Activated effector memory CD4-positive, alpha-beta T cell treated with anti-CD3 and anti-CD28 coated beads, Interleukin-2, amount 50 U/mL, for 16 hours (primary cell): ENCODE results near the gene FBXL12.
"Not testable (repeated sequence)": the region's sequence is repeated elsewhere in the genome, so short reads cannot be mapped to it uniquely, and the experiment has no call there.

ENCODE experiments used
- DNase-seq: peaks from one replicate; pipeline ENCODE4 v3.0.0-alpha.2; 2020

The FBXL12 gene, protein sequence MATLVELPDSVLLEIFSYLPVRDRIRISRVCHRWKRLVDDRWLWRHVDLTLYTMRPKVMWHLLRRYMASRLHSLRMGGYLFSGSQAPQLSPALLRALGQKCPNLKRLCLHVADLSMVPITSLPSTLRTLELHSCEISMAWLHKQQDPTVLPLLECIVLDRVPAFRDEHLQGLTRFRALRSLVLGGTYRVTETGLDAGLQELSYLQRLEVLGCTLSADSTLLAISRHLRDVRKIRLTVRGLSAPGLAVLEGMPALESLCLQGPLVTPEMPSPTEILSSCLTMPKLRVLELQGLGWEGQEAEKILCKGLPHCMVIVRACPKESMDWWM

DNA sequence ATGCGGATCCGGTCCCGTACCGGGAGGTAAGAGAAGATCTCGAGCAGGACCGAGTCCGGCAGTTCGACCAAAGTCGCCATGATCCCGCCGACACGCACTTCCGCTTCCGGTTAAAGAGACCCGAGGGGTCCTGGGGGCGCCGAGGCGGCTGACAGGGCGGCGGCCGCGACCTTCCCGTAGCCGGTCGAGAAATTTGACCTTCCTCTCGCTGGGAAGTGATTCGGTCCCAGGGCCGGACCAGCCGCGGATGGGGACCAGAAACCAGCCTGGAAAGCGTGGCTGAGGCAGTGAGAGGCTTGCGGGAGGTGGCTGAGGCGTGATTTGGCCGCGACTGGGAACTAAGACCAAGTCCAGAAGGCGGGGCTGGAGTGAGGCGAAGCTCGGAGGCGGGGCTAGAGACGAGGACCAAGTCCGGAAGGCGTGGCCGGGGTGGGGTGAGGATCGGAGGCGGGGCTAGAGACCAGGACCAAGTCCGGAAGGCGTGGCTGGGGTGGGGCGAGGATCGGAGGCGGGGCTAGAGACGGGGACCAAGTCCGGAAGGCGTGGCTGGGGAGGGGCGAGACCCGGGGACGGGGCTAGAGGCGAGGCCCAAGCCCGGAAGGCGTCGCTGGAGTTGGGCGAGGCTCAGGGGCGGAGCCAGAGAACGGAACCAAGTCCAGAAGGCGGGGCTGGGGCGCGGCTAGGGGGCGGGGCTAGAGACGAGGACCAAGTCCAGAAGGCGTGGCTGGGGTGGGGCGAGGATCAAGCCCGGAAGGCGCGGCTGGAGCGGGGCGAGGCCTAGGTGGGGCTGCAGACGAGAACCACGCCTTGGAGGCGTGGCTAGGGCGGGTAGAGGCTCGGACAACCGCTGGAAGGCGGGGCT is at the start of gene FBXL12:
Gene FBXL12 (minus strand): TSS at position 346 of the 862 bp plus-strand sequence. CDS start 266 bp downstream, at position 80.
- peak; percentile 100 for DNase-seq

- DNase-seq = peak; percentile 66
Observed at GRCh38 chr19:9865732-9866501, 47.0 kb upstream of the FBXL12 start.

DNA sequence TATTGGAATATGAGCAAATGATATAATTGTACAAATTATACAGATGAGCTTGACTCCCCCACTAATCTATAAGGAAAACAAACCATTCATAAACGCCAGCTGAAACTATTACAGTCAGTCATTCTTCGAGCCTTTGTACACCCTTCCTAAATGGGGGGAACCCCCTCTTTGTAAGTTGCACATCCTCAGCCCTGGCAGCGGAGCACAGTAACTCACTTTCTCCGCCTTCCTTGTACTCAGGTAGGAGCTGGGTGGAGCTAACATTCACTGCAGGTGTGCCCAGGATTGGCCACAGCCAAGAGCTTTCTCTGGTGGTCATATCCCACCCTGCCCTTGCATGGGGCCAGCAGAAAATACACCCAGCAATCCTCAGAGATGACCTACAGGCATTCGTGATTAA is 44.9 kb upstream of the FBXL12 start:
- DNase-seq = no peak

DNA sequence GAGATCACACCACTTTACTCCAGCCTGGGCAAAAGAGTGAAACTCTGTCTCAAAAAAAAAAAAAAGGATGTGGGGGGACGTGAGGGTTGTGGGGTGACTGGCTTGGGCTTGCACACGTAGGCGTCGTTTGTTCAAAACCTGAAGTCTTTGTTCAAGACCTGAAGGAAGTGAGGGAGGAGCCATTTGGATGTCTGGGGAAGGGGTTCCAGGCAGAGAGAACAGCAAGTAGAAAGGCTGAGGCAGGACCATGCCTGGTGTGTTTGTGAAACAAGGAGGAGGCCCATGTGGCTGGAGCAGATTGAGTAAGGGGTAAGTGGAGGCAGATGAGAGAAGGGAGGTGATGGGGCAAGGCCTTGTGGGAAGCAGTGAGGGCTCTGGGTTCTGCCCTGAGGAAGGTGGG is 44.1 kb upstream of the FBXL12 start:
- no peak for DNase-seq

GRCh38 chr19:9861503-9861902 is 42.6 kb upstream of the FBXL12 start:
- no peak for DNase-seq

DNA sequence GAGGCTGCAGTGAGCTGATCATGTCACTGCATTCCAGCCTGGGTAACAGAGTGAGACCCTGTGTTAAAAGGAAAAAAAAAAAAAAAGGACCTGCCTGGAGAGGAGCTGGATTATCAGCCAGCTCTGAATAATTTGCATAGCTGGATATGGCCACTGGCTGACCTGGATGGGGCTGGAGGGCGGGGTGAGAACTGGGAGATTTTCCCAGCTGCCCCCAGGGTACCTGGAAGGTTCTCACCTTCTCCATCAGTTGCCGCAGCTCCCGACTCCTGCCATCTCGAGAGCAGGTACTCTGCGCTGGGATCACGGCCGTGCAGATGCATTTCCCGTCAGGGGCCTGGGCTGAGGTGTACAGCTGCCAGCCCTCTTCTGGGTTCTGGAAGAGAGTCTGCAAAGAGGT is 41.5 kb upstream of the FBXL12 start:
- DNase-seq = no peak

- no peak for DNase-seq
Observed at GRCh38 chr19:9858766-9859165, 39.9 kb upstream of the FBXL12 start.

- peak; percentile 66 for DNase-seq
Observed at GRCh38 chr19:9857920-9858746, 39.3 kb upstream of the FBXL12 start.

GRCh38 chr19:9857076-9857721 is 38.3 kb upstream of the FBXL12 start:
- DNase-seq = no peak

DNA sequence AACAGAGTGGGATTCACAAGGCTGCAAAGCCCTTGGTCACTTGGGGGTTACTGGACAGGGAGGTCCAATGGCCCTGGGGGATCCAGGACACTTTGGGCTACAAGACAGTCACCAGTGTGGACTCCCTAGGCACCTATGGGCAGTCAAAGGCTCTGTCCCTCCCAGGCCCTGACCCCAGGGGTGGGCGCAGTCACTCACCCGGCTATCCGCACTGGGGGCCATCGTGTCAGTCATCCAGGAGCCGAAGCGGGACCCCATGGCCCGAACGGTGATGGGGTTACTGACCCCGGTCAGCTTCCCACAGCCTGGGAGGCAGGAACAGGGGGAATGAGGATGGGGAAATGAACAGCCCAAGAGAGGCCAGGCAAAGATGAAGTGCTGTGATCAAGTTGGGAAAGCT is 37.7 kb upstream of the FBXL12 start:
- DNase-seq = no peak

DNA sequence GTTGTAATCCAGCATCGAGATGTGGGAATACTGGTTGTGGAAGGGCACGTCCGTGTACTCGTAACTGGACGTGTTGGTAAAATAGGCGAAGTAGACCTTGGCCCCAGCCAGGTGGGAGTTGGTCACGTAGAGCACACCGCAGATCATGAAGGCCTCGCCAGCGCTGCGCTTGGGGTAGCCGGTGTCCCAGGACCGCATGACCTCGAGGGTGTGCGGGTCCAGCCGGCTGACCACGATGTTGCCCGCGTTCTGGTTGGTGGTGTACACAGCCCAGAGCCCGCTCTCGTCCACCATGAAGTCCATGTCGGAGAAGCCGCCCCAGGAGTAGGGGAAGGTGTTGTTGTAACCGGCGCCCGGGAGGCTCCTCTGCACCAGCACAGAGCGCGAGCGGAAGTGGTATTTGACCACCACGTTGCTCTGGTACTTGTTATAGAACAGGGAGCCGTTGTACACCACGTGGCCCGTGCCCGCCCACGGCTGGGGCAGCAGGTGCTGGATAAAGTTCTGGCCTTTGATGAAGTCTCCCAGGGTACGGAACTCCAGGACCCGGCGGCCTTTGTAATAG is 35.5 kb upstream of the FBXL12 start:
- no peak for DNase-seq

DNA sequence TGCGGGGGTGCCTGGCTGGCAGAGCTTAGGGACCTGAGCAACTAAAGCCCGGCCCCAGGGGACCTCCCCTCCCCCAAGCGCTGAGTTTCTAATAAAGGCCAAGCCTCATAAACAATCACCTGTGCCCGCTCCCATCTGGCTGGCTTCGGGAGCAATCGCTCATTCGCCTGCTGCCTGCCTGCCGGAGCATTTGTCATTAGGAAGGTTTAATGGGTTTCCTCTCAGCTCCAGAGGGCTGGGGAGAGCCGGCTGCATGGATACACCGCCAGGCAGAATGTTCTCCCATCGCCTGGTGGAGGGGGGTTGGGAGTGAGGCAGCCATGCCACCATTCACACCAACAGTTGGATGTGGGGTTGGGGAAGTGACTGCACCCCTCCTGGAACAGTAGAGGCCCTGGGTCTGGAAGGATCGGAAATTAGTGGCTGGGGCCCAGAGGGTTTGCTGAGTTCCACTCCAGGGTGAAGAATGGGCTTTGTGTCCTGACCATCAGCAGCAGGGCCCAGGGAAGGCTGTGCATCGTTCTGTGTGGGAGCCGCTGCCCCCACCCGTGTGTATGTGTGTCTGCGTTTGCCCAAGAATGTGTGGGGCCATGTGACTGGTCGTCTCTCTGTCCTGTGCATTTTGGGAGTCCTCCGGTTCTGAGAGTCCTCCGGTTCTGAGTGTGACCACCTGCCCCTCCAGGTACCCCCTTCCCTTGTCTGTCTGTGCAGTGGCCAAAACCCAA is 31.5 kb upstream of the FBXL12 start:
- DNase-seq = no peak

GRCh38 chr19:9849791-9850190 is 30.9 kb upstream of the FBXL12 start:
- no peak for DNase-seq

- DNase-seq = no peak
Observed at GRCh38 chr19:9848762-9849161, 29.9 kb upstream of the FBXL12 start.

DNA sequence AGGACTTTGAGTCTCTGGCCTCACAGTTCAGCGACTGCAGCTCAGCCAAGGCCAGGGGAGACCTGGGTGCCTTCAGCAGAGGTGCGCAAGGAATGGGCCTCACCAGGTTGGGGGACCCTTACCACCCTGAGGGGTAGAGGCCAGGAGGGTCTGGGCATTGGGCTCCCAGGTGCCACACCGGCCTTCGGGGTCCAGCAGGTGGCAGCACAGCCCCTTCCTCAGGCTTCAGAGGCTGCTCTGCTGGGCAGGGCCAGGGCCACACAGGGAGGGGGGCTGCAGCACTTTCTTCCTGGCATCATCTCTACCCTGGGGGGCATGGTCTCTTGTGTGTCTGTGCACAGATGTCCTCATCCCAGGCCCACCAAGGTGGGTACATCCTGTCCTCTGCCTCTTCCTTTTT is 29.2 kb upstream of the FBXL12 start:
- DNase-seq = peak; percentile 76

GRCh38 chr19:9847087-9847671 is 28.3 kb upstream of the FBXL12 start:
- peak; percentile 77 for DNase-seq

DNA sequence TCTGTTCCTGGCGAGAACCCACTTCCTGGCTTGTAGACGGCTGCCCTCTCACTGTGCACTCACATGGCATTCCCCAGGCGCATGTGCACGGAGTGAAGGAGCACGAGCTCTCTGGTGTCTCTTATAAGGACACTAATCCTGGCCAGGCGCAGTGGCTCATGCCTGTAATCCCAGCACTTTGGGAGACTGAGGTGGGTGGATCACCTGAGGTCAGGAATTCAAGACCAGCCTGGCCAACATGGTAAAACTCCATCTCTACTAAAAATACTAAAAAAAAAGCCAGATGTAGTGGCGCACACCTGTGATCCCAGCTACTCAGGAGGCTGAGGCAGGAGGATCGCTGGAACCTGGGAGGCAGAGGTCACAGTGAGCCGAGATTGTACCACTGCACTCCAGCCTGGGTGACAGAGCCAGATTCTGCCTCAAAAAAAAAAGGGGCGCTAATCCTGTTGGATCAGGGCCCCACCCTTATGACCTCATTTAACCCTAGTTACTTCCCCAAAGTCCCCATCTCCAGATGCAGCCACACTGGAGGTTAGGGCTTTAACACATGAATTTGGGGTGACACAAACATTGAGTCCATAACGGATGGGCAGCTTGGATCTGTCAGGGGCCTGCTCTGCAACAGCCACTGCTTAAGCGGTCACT is 24.9 kb upstream of the FBXL12 start:
- DNase-seq = not testable (repeated sequence)

- DNase-seq = no peak
Observed at GRCh38 chr19:9842834-9843625, 24.2 kb upstream of the FBXL12 start.

DNA sequence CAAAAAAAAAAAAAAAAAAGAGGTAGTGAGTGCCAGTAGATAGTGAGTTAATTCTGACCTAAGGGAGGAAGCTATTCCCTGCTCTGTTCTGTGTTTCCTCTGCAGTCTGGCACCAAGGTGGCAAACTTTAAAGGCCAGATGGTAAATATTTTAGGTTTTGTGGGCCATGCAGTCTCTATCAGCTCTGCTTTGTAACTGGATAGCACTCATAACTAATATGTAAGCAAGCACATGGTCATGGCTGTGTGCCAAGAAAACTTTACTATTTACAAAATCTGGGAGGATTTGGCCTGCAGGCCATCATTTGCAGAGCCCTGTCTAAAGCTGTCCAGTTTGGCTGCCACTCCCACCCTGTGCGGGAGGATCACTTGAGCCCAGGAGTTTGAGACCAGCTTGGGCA is 20.5 kb upstream of the FBXL12 start:
- no peak for DNase-seq
